Esophagus squamous epithelium (tissue), 4 donors: ENCODE measurements around the gene COL4A2.

Experiments
- POLR2A ChIP-seq, 4 donors: fragments of 450-650 bp; IDR thresholded peaks; one replicate each; pipeline ENCODE4 v1.6.1; 2017; ENCODE audit warnings: antibody characterized with exemption in 4 of 4, mild to moderate bottlenecking in 4 of 4, moderate library complexity in 3 of 4
- TF ChIP-seq, protein P1 (sequence below), 6 experiments: fragments of 450-650 bp in 4 of 6; fragments of 200-600 bp in 2 of 6; sonication (generic) in 2 of 6; IDR thresholded peaks; one replicate each; pipeline ENCODE4 v1.5.1; 2016 to 2019; ENCODE audit warnings: antibody characterized with exemption in 6 of 6, mild to moderate bottlenecking in 4 of 6, moderate library complexity in 4 of 6

DNA sequence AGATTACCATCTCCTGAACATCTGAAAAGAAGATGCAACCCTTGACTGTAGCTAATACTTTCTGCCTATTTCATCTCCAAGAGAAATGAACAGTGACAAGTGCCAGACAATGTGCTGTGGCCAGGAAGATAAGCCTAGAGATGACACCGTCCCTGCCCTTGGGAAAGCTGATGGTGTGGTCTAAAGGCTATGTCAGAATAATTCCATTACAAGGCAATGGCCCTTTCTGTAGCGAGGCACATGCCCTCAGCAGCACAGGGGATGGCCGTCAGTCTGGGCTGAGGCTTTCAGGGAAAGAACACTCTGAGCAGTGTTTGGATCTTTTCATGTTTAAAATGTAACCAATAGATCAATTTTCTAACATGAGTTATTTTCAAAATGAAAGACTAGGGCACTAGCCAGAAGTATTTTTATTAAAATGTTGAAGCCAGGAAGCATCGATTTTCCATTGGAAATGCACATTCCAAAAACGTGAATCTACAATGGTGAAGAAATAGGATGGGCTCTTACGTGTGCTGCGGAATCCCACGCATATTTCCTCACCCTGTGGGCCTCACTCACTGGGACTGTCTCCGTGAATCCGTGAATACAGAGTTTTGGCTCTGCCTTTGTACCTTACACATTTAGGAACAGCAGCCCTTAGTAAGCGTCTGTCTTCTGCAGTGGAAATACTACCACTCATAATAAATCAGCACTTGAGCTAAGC, 22.2 kb upstream of the COL4A2 start:
- no peak for TF ChIP-seq POLR2A (IDR thresholded peaks at IDR 0.05)
- TF ChIP-seq, protein P1, sequence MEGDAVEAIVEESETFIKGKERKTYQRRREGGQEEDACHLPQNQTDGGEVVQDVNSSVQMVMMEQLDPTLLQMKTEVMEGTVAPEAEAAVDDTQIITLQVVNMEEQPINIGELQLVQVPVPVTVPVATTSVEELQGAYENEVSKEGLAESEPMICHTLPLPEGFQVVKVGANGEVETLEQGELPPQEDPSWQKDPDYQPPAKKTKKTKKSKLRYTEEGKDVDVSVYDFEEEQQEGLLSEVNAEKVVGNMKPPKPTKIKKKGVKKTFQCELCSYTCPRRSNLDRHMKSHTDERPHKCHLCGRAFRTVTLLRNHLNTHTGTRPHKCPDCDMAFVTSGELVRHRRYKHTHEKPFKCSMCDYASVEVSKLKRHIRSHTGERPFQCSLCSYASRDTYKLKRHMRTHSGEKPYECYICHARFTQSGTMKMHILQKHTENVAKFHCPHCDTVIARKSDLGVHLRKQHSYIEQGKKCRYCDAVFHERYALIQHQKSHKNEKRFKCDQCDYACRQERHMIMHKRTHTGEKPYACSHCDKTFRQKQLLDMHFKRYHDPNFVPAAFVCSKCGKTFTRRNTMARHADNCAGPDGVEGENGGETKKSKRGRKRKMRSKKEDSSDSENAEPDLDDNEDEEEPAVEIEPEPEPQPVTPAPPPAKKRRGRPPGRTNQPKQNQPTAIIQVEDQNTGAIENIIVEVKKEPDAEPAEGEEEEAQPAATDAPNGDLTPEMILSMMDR (IDR thresholded peaks at IDR 0.05): no peak
